HepG2 (cell line): ENCODE results near the gene CENPL. TPM values are rescaled to one million over a fixed set of nuclear protein-coding genes. Genes with fewer than 3 reads are reported as not detected.
A peak's percentile ranks its signal among the peaks of the same experiment; 100 is the strongest.

Experiments used
- CEBPG ChIP-seq: IDR thresholded peaks from 2 replicates; pipeline ENCODE4 v1.6.1; 2016
- CHCHD3 ChIP-seq: sonication (generic); formaldehyde crosslinking; IDR thresholded peaks from 2 replicates; pipeline ENCODE4 v1.8.0; 2022; ENCODE audit warnings: mild to moderate bottlenecking, missing genetic modification reagents, moderate library complexity
- CREB3 ChIP-seq: sonication (generic); formaldehyde crosslinking; IDR thresholded peaks from 2 replicates; pipeline ENCODE4 v1.5.0; 2020; ENCODE audit warnings: missing genetic modification reagents
- JDP2 ChIP-seq: sonication (generic); formaldehyde crosslinking; IDR thresholded peaks from 2 replicates; pipeline ENCODE4 v1.8.1; 2022; ENCODE audit warnings: missing genetic modification reagents, borderline replicate concordance
- NFE2L2 ChIP-seq: fragments of 150-350 bp; IDR thresholded peaks from 2 replicates; pipeline ENCODE4 v1.6.1; 2014; ENCODE audit warnings: low read length
- REST ChIP-seq, 2 experiments: IDR thresholded peaks; 2 replicates each; pipeline ENCODE4 v1.6.1; 2011 to 2012; ENCODE audit warnings: low read length in 2 of 2, borderline replicate concordance in 1 of 2, low read depth in 1 of 2, mild to moderate bottlenecking in 1 of 2, moderate library complexity in 1 of 2
- SOX13 ChIP-seq, 3 experiments: fragments of 450-650 bp in 1 of 3; sonication (generic) in 1 of 3; formaldehyde crosslinking in 1 of 3; IDR thresholded peaks in 2 of 3; conservative IDR thresholded peaks in 1 of 3; 2 replicates each; pipeline versions ENCODE4 v1.5.0 to v1.6.1; 2016 to 2020; ENCODE audit warnings: antibody characterized with exemption in 1 of 3, mild to moderate bottlenecking in 1 of 3, missing compliant biosample characterization in 1 of 3, missing genetic modification reagents in 1 of 3, moderate library complexity in 1 of 3
- YEATS4 ChIP-seq: sonication (generic); formaldehyde crosslinking; IDR thresholded peaks from 2 replicates; pipeline ENCODE4 v1.4.0; 2020; ENCODE audit warnings: missing genetic modification reagents, borderline replicate concordance
- ZBTB37 ChIP-seq: sonication (generic); formaldehyde crosslinking; IDR thresholded peaks from 2 replicates; pipeline ENCODE4 v1.4.0; 2020; ENCODE audit warnings: mild to moderate bottlenecking, missing genetic modification reagents
- ZNF276 ChIP-seq: sonication (generic); formaldehyde crosslinking; IDR thresholded peaks from 2 replicates; pipeline ENCODE4 v1.4.0; 2020; ENCODE audit warnings: mild to moderate bottlenecking, low read depth, missing genetic modification reagents
- ZNF343 ChIP-seq: sonication (generic); formaldehyde crosslinking; IDR thresholded peaks from 2 replicates; pipeline ENCODE4 v1.4.0; 2020; ENCODE audit warnings: mild to moderate bottlenecking, missing genetic modification reagents
- ZNF513 ChIP-seq: sonication (generic); formaldehyde crosslinking; conservative IDR thresholded peaks from 2 replicates; pipeline ENCODE4 v1.5.0; 2020; ENCODE audit warnings: missing genetic modification reagents
- ZNF530 ChIP-seq: sonication (generic); formaldehyde crosslinking; IDR thresholded peaks from 2 replicates; pipeline ENCODE4 v1.5.0; 2020; ENCODE audit warnings: low read depth, mild to moderate bottlenecking, missing genetic modification reagents
- ZNF615 ChIP-seq: sonication (generic); formaldehyde crosslinking; IDR thresholded peaks from 2 replicates; pipeline ENCODE4 v1.5.0; 2020; ENCODE audit warnings: mild to moderate bottlenecking, missing genetic modification reagents, borderline replicate concordance
- ZNF713 ChIP-seq: sonication (generic); formaldehyde crosslinking; IDR thresholded peaks from 2 replicates; pipeline ENCODE4 v1.4.0; 2020; ENCODE audit warnings: mild to moderate bottlenecking, missing genetic modification reagents
- ZNF746 ChIP-seq: sonication (generic); formaldehyde crosslinking; IDR thresholded peaks from 2 replicates; pipeline ENCODE4 v1.8.0; 2022; ENCODE audit warnings: mild to moderate bottlenecking, missing genetic modification reagents
- ZNF772 ChIP-seq: sonication (generic); formaldehyde crosslinking; IDR thresholded peaks from 2 replicates; pipeline ENCODE4 v1.5.0; 2020; ENCODE audit warnings: mild to moderate bottlenecking, missing genetic modification reagents
- ZNF780A ChIP-seq: sonication (generic); formaldehyde crosslinking; IDR thresholded peaks from 2 replicates; pipeline ENCODE4 v1.8.0; 2022; ENCODE audit warnings: mild to moderate bottlenecking, missing genetic modification reagents, moderate library complexity
- polyA plus RNA-seq, 8 experiments: library from polyadenylated mRNA; depleted of rRNA in 3 of 8; stranded (reverse) in 7 of 8; unstranded in 1 of 8; fragments of >200 nt; fragmentation: Illumina TruSeq in 4 of 8; extraction: Trizol in 4 of 8; gene quantifications; 2 replicates each; pipeline versions ENCODE4 v1.2.1 to v1.2.3, GENCODE V29; 2011 to 2016; ENCODE audit warnings: low read depth in 4 of 8, missing spikeins in 1 of 8, mixed read lengths in 1 of 8; ENCODE audit not compliant: insufficient read depth in 1 of 8
- total RNA-seq, 5 experiments: library from RNA; depleted of rRNA; stranded (reverse); fragments of >200 nt; fragmentation: Illumina TruSeq; extraction: Trizol; gene quantifications; 2 replicates each; pipeline ENCODE4 v1.2.3, GENCODE V29; 2016; ENCODE audit warnings: low read depth in 1 of 5

CENPL gene
- total and polyA plus RNA-seq, 2 of the 13 experiments (the other 11 are each of a cell fraction or from before 2014, with no cell fraction given), result 4.4 to 14.2 TPM

GRCh38 chr1:173868266-173869020 is 43.8 kb upstream of the CENPL start, which contains the start of gene ZBTB37 (continued):
- TF ChIP-seq SOX13 (IDR thresholded peaks at IDR 0.05) (no peak), SOX13 (CRISPR knock-in tag; conservative IDR thresholded peaks at IDR 0.05 in 1 of 2, IDR thresholded peaks at IDR 0.05 in 1 of 2) (peak in 1 of 2 experiments; percentile 20; a peak in 1 of 4 replicates), ZNF513 (CRISPR knock-in tag) (no peak), ZNF772 (CRISPR knock-in tag) (no peak), ZNF615 (no peak), YEATS4 (CRISPR knock-in tag) (peak; percentile 90), ZNF713 (CRISPR knock-in tag) (no peak), CREB3 (CRISPR knock-in tag) (no peak), ZNF276 (CRISPR knock-in tag) (no peak), NFE2L2 (no peak), ZNF530 (CRISPR knock-in tag) (no peak), ZNF343 (CRISPR knock-in tag) (no peak), ZNF746 (CRISPR knock-in tag) (no peak; the same call in 1 of the 2 replicates), CHCHD3 (no peak), REST (IDR thresholded peaks at IDR 0.05; ENCODE audit: borderline replicate concordance in 1 of 2, low read depth in 1 of 2, low read length in 2 of 2) (no peak), JDP2 (CRISPR knock-in tag) (no peak), ZBTB37 (CRISPR knock-in tag) (no peak), CEBPG (no peak), ZNF780A (no peak)
